GM12878 (cell line): ENCODE measurements around the gene CDC42BPA. TPM values are rescaled to one million over a fixed set of nuclear protein-coding genes. Genes with fewer than 3 reads are reported as not detected.
"Not testable (repeated sequence)": the region's sequence is repeated elsewhere in the genome, so short reads cannot be mapped to it uniquely, and the experiment has no call there.

Experiments
- ATAC-seq: fragments of 200-7000 bp; cut with Tn5 transposase; 3 replicates; pipeline ENCODE4 v1.9.1; 2020; ENCODE audit warnings: mild to moderate bottlenecking, moderate library complexity
- BruUV-seq: library from RNA; stranded (reverse); fragments of 400-500 nt; replicated peaks from 2 replicates; lab custom pipeline; 2021; lab: Mats Ljungman, UMichigan
- CTCF ChIA-PET: fragments of 300-600 bp; sonication (Branson Sonifier 250); formaldehyde crosslinking; extraction: SDS; loops from one replicate; lab custom pipeline; 2021; ENCODE audit warnings: inconsistent platforms; lab: Yijun Ruan, JAX
- POLR2A ChIA-PET: fragments of 350-600 bp; formaldehyde crosslinking; extraction: SDS; loops from one replicate; lab custom pipeline; 2021; ENCODE audit warnings: inconsistent platforms; lab: Charles Lee
- RAD21 ChIA-PET: fragments of 300-600 bp; sonication (Branson Sonifier 250); formaldehyde crosslinking; loops from one replicate; lab custom pipeline; 2023; ENCODE audit warnings: antibody characterized with exemption; ENCODE audit not compliant: unreplicated experiment; lab: Charles Lee
- SMC1A ChIA-PET: fragments of 300-600 bp; sonication (Branson Sonifier 250); formaldehyde crosslinking; loops from one replicate; lab custom pipeline; 2023; ENCODE audit not compliant: unreplicated experiment, uncharacterized antibody; lab: Charles Lee
- DNase-seq: peaks from one replicate; pipeline ENCODE4 v3.0.0-alpha.2; 2011; ENCODE audit warnings: low read depth, low spot score
- FAIRE-seq: peaks from 3 replicates; lab custom pipeline; 2011; peaks lifted over from hg19 to GRCh38; lab: Jason Lieb, UNC
- H2AFZ ChIP-seq: 2 replicates; pipeline ENCODE4 v1.6.0; 2011; ENCODE audit warnings: low read depth, low read length, control low read depth; ENCODE audit not compliant: control insufficient read depth
- H3K27ac ChIP-seq: 2 replicates; pipeline ENCODE4 v1.5.1; 2011; ENCODE audit warnings: control low read depth; ENCODE audit not compliant: control insufficient read depth, insufficient read depth
- H3K27me3 ChIP-seq, 2 experiments: replicated peaks in 1 of 2; 2 replicates each; pipeline versions ENCODE4 v1.6.0 to v1.6.1; 2011; ENCODE audit warnings: low read length in 1 of 2; ENCODE audit not compliant: control insufficient read depth in 2 of 2, insufficient read depth in 2 of 2
- H3K36me3 ChIP-seq, 2 experiments: 2 replicates each; pipeline ENCODE4 v1.5.1; 2011; ENCODE audit warnings: low read length in 1 of 2; ENCODE audit not compliant: control insufficient read depth in 2 of 2, insufficient read depth in 2 of 2
- H3K4me1 ChIP-seq: 2 replicates; pipeline ENCODE4 v1.6.1; 2011; ENCODE audit warnings: mild to moderate bottlenecking, low read length, moderate library complexity, mixed read lengths; ENCODE audit not compliant: control insufficient read depth, insufficient read depth
- H3K4me2 ChIP-seq: 2 replicates; pipeline ENCODE4 v1.6.0; 2011; ENCODE audit warnings: control low read depth; ENCODE audit not compliant: control insufficient read depth, insufficient read depth
- H3K4me3 ChIP-seq: fragments of 200-600 bp; sonication (generic); 2 replicates; pipeline ENCODE4 v1.5.1; 2016
- H3K79me2 ChIP-seq: 2 replicates; pipeline ENCODE4 v1.6.0; 2011; ENCODE audit warnings: low read length; ENCODE audit not compliant: control insufficient read depth, insufficient read depth
- H3K9ac ChIP-seq: 2 replicates; pipeline ENCODE4 v1.8.0; 2011; ENCODE audit warnings: low read length, control low read depth, mixed read lengths; ENCODE audit not compliant: control insufficient read depth, insufficient read depth
- H3K9me3 ChIP-seq: replicated peaks from 3 replicates; pipeline ENCODE4 v1.5.1; 2011; ENCODE audit warnings: mild to moderate bottlenecking, low read length; ENCODE audit not compliant: control insufficient read depth, insufficient read depth
- H4K20me1 ChIP-seq: 2 replicates; pipeline ENCODE4 v1.6.0; 2011; ENCODE audit not compliant: control insufficient read depth, insufficient read depth
- BHLHE40 ChIP-seq, 2 experiments: fragments of 450-650 bp in 1 of 2; IDR thresholded peaks; 2 replicates each; pipeline ENCODE4 v1.6.1; 2011 to 2017; ENCODE audit warnings: low read depth in 2 of 2, borderline replicate concordance in 1 of 2, improper control_type of control experiment in 1 of 2, low read length in 1 of 2, mild to moderate bottlenecking in 1 of 2
- CREB1 ChIP-seq: IDR thresholded peaks from 2 replicates; pipeline ENCODE4 v1.6.1; 2012; ENCODE audit warnings: low read depth, mild to moderate bottlenecking, inconsistent platforms
- CREM ChIP-seq: IDR thresholded peaks from 2 replicates; pipeline ENCODE4 v1.6.1; 2014; ENCODE audit warnings: antibody characterized with exemption, low read depth
- ETV6 ChIP-seq, 2 experiments: fragments of 450-650 bp in 1 of 2; IDR thresholded peaks in 1 of 2; conservative IDR thresholded peaks in 1 of 2; 2 replicates each; pipeline ENCODE4 v1.6.1; 2014; ENCODE audit warnings: antibody characterized with exemption in 1 of 2, borderline replicate concordance in 1 of 2, low read depth in 1 of 2, mild to moderate bottlenecking in 1 of 2, moderate library complexity in 1 of 2
- IRF4 ChIP-seq: IDR thresholded peaks from 2 replicates; pipeline ENCODE4 v1.6.1; 2011; ENCODE audit warnings: low read depth, low read length
- KAT2A ChIP-seq: conservative IDR thresholded peaks from 2 replicates; pipeline ENCODE4 v1.6.1; 2011; ENCODE audit warnings: low read depth, low read length; ENCODE audit not compliant: control insufficient read depth
- KDM1A ChIP-seq: fragments of 200-600 bp; sonication (generic); IDR thresholded peaks from 2 replicates; pipeline ENCODE4 v1.6.1; 2016; ENCODE audit warnings: borderline replicate concordance
- MXI1 ChIP-seq: fragments of 150-350 bp; IDR thresholded peaks from 2 replicates; pipeline ENCODE4 v1.6.1; 2011; ENCODE audit warnings: low read depth, mild to moderate bottlenecking, inconsistent platforms, low read length, improper control_type of control experiment
- NFIC ChIP-seq: IDR thresholded peaks from 2 replicates; pipeline ENCODE4 v1.6.1; 2012; ENCODE audit warnings: low read depth, mild to moderate bottlenecking, inconsistent platforms, low read length, moderate library complexity
- PML ChIP-seq: IDR thresholded peaks from 2 replicates; pipeline ENCODE4 v1.6.1; 2012; ENCODE audit warnings: low read length, inconsistent platforms
- SPI1 ChIP-seq: IDR thresholded peaks from 2 replicates; pipeline ENCODE4 v1.6.1; 2011; ENCODE audit warnings: low read depth, mild to moderate bottlenecking, low read length, moderate library complexity, borderline replicate concordance; ENCODE audit not compliant: insufficient read depth
- TBL1XR1 ChIP-seq: IDR thresholded peaks from 2 replicates; pipeline ENCODE4 v1.6.1; 2012; ENCODE audit warnings: low read depth, low read length, improper control_type of control experiment
- WGBS: methylation state at CpG from one replicate; pipeline ENCODE4 v1.1.6; 2016; ENCODE audit warnings: low lambda C conversion rate; ENCODE audit not compliant: insufficient replicate concordance, insufficient coverage; ENCODE audit errors: missing lambda C conversion rate; 5-methylcytosine and 5-hydroxymethylcytosine counted together
- in situ Hi-C: fragments of 300-500 bp; cut with MboI; formaldehyde crosslinking; loops from 9 replicates; pipeline ENCODE4 v1.14.3; 2018; ENCODE audit warnings: mixed read lengths
- intact Hi-C: fragments of 100-400 bp; cut with micrococcal nuclease; formaldehyde crosslinking; loops from one replicate; pipeline ENCODE4 v1.14.2; 2022; ENCODE audit not compliant: unreplicated experiment
- polyA plus RNA-seq, 11 experiments: library from polyadenylated mRNA; depleted of rRNA in 4 of 11; unstranded in 6 of 11; stranded (reverse) in 5 of 11; fragments of >200 nt; fragmentation: Nextera tagmentation in 4 of 11; fragmentation: Illumina TruSeq in 1 of 11; extraction: Ambion mirVana in 4 of 11; extraction: Trizol in 1 of 11; gene quantifications; 1 replicate in 1 of 11; 2 replicates in 10 of 11; pipeline versions ENCODE4 v1.2.1 to v1.2.3, GENCODE V29; 2011 to 2016; ENCODE audit warnings: inconsistent platforms in 2 of 11, missing spikeins in 2 of 11, low read depth in 1 of 11
- total RNA-seq, 4 experiments: library from RNA; depleted of rRNA in 3 of 4; stranded (reverse); fragments of >200 nt in 3 of 4; fragmentation: Illumina TruSeq in 1 of 4; extraction: Trizol in 1 of 4; gene quantifications; 2 replicates each; pipeline versions ENCODE4 v1.2.1 to v1.2.3, GENCODE V29; 2013 to 2021
- TF ChIP-seq, protein P1 (sequence below): IDR thresholded peaks from 2 replicates; pipeline ENCODE4 v1.6.1; 2011; ENCODE audit warnings: low read depth, low read length, improper control_type of control experiment, borderline replicate concordance

The CDC42BPA gene
- total and polyA plus RNA-seq, 10 of the 15 experiments (the other 5 are each of a cell fraction or from before 2014, with no cell fraction given) = 0.02 to 0.52 (median 0.10) TPM

GRCh38 chr1:227353186-227353585 is 34.9 kb upstream of the CDC42BPA start:
- Histone ChIP-seq H3K27me3 (no peaks in the 10 kb centered on the region), H2AFZ (no peak overlapping the region), H3K4me1 (no peaks in the 10 kb centered on the region), H3K4me2 (no peak overlapping the region), H3K27ac (no peak overlapping the region), H3K79me2 (no peaks in the 10 kb centered on the region), H3K9me3 (no peaks in the 10 kb centered on the region), H3K36me3 (no peaks in the 10 kb centered on the region), H3K4me3 (no peak overlapping the region), H3K9ac (no peak overlapping the region), H4K20me1 (no peaks in the 10 kb centered on the region)
- RAD21 ChIA-PET = no interaction called here
- CTCF ChIA-PET = no interaction called here
- FAIRE-seq (no peak), DNase-seq (no peak), ATAC-seq (no peak)
- 22% methylated on average over 4 of the region's 4 CpGs for WGBS
- no TSS peak for BruUV-seq
- POLR2A ChIA-PET = no interaction called here
- in situ Hi-C loops (no loop called here), intact Hi-C loops (no loop called here)
- TF ChIP-seq SPI1 (no peak), ETV6 (conservative IDR thresholded peaks at IDR 0.05 in 1 of 2, IDR thresholded peaks at IDR 0.05 in 1 of 2; ENCODE audit: borderline replicate concordance in 1 of 2, low read depth in 1 of 2) (no peak), MXI1 (no peak), KDM1A (no peak), TBL1XR1 (no peak), PML (no peak), NFIC (no peak), BHLHE40 (IDR thresholded peaks at IDR 0.05; ENCODE audit: borderline replicate concordance in 1 of 2, low read depth in 2 of 2, low read length in 1 of 2) (no peak), KAT2A (no peak), CREB1 (no peak), IRF4 (no peak), CREM (no peak)
- TF ChIP-seq, protein P1, sequence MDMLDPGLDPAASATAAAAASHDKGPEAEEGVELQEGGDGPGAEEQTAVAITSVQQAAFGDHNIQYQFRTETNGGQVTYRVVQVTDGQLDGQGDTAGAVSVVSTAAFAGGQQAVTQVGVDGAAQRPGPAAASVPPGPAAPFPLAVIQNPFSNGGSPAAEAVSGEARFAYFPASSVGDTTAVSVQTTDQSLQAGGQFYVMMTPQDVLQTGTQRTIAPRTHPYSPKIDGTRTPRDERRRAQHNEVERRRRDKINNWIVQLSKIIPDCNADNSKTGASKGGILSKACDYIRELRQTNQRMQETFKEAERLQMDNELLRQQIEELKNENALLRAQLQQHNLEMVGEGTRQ = no peak
- SMC1A ChIA-PET = no interaction called here

DNA sequence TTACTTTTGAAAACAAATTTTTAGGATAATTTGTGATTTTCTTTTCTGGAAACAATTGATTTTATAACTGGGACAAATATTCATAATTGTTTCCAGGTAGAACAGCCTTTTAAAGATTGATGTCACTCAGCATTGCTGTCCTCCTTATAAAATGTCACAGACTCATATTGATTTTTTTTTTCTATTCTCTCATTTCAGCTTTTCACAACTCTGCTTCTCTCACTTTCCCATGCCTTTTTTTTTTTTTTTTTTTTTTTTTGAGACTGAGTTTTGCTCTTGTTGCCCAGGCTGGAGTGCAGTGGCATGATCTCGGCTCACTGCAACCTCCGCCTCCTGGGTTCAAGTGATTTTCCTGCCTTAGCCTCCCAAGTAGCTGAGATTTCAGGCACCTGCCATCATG is 33.9 kb upstream of the CDC42BPA start:
- WGBS = 57% methylated on average over 2 of the region's 2 CpGs
- CTCF ChIA-PET, H3K27ac ChIP-seq, ATAC-seq, FAIRE-seq, SMC1A ChIA-PET, H3K27me3 ChIP-seq, H4K20me1 ChIP-seq, H3K4me2 ChIP-seq, in situ Hi-C loops, H3K79me2 ChIP-seq, DNase-seq, BruUV-seq, RAD21 ChIA-PET, H3K4me3 ChIP-seq, intact Hi-C loops, H3K9ac ChIP-seq, H3K9me3 ChIP-seq, H2AFZ ChIP-seq, H3K36me3 ChIP-seq, H3K4me1 ChIP-seq: not testable (repeated sequence)
- POLR2A ChIA-PET = interaction anchor here (0.7 kb wide), 1 partner anchor 62 kb away, joined by 4 read pairs; no protein-coding TSS in a partner anchor
